Activated CD4-positive, alpha-beta T cell treated with anti-CD3 and anti-CD28 coated beads, Interleukin-2, amount 10 ng/mL, durations not matched to agents 7 days and 5 days (primary cell): ENCODE measurements around the gene PPP6R3. TPM values are rescaled to one million over a fixed set of nuclear protein-coding genes. Genes with fewer than 3 reads are reported as not detected.

Experiments
- CTCF ChIA-PET: fragments of 350-600 bp; sonication (Branson Sonifier 250); formaldehyde crosslinking; loops from one replicate; lab custom pipeline; 2021; ENCODE audit warnings: antibody characterized with exemption; lab: Charles Lee
- POLR2A ChIA-PET: fragments of 350-600 bp; sonication (Branson Sonifier 250); formaldehyde crosslinking; loops from one replicate; lab custom pipeline; 2021; ENCODE audit warnings: antibody characterized with exemption; lab: Charles Lee
- DNase-seq: peaks from one replicate; pipeline ENCODE4 v3.0.0-alpha.2; 2020
- H3K27ac Mint-ChIP-seq: one replicate; pipeline ENCODE4 v1.8.0; 2021; ENCODE audit warnings: mild to moderate bottlenecking, moderate library complexity, mixed read lengths
- H3K27me3 Mint-ChIP-seq: one replicate; pipeline ENCODE4 v1.8.0; 2021; ENCODE audit warnings: mixed read lengths
- H3K36me3 Mint-ChIP-seq: one replicate; pipeline ENCODE4 v1.8.0; 2021; ENCODE audit warnings: low read depth, mixed read lengths
- H3K4me1 Mint-ChIP-seq: one replicate; pipeline ENCODE4 v1.8.0; 2021; ENCODE audit warnings: mixed read lengths
- H3K4me3 Mint-ChIP-seq: one replicate; pipeline ENCODE4 v1.8.0; 2021; ENCODE audit warnings: mild to moderate bottlenecking, moderate library complexity, mixed read lengths
- H3K9me3 Mint-ChIP-seq: one replicate; pipeline ENCODE4 v1.8.0; 2021; ENCODE audit warnings: mixed read lengths
- total RNA-seq, 2 experiments: library from RNA; stranded (reverse); gene quantifications; one replicate each; pipeline ENCODE4 v1.2.3, GENCODE V29; 2021

PPP6R3 gene
- total RNA-seq, 2 experiments from 2014 or later: 114 to 124 TPM

- Mint-ChIP-seq H3K4me1 (no peaks in the 10 kb centered on the region), H3K27ac (peak overlapping the region; percentile 21), H3K27me3 (no peaks in the 10 kb centered on the region), H3K9me3 (no peaks in the 10 kb centered on the region), H3K4me3 (no peak overlapping the region), H3K36me3 (no peaks in the 10 kb centered on the region)
- ChIA-PET POLR2A (no interaction called here), CTCF (interaction anchor here (0.5 kb wide), 1 partner anchor 1789 kb away, joined by 4 read pairs; no protein-coding TSS in a partner anchor)
- DNase-seq: no peak
Observed at GRCh38 chr11:68661697-68662603, 201.4 kb downstream of the PPP6R3 start.

GRCh38 chr11:68663482-68664010 lies 203.0 kb downstream of the PPP6R3 start:
- DNase-seq: no peak
- no peak overlapping the region for H3K27ac Mint-ChIP-seq
- no peaks in the 10 kb centered on the region for H3K4me1 Mint-ChIP-seq
- CTCF ChIA-PET: no interaction called here
- H3K4me3 Mint-ChIP-seq: no peak overlapping the region
- POLR2A ChIA-PET: no interaction called here
- no peaks in the 10 kb centered on the region for H3K36me3 Mint-ChIP-seq
- H3K9me3 Mint-ChIP-seq: no peaks in the 10 kb centered on the region
- H3K27me3 Mint-ChIP-seq: no peaks in the 10 kb centered on the region

- H3K9me3 Mint-ChIP-seq: no peaks in the 10 kb centered on the region
- CTCF ChIA-PET: no interaction called here
- no peak overlapping the region for H3K27ac Mint-ChIP-seq
- H3K4me3 Mint-ChIP-seq: no peak overlapping the region
- POLR2A ChIA-PET: no interaction called here
- H3K36me3 Mint-ChIP-seq: no peaks in the 10 kb centered on the region
- H3K27me3 Mint-ChIP-seq: no peaks in the 10 kb centered on the region
- no peak for DNase-seq
- H3K4me1 Mint-ChIP-seq: no peaks in the 10 kb centered on the region
Observed at GRCh38 chr11:68664141-68664540, 203.6 kb downstream of the PPP6R3 start.

- Mint-ChIP-seq H3K9me3 (no peaks in the 10 kb centered on the region), H3K27ac (no peak overlapping the region), H3K4me1 (no peaks in the 10 kb centered on the region), H3K27me3 (no peaks in the 10 kb centered on the region), H3K36me3 (no peaks in the 10 kb centered on the region), H3K4me3 (no peak overlapping the region)
- CTCF ChIA-PET: no interaction called here
- POLR2A ChIA-PET: no interaction called here
- DNase-seq: no peak
Observed at GRCh38 chr11:68664906-68665305, 204.4 kb downstream of the PPP6R3 start.

Other genes with a start within 250 kb of the PPP6R3 start
- 10 to 100 TPM; 28.1 to 28.5 TPM for gene KMT5B, start 247.5 kb upstream of the PPP6R3 start, total RNA-seq
- 10 to 100 TPM; 20.0 to 25.2 TPM for gene C11orf24, start 188.8 kb upstream of the PPP6R3 start, total RNA-seq
- gene LRP5, start 148.2 kb upstream of the PPP6R3 start, total RNA-seq: 10 to 100 TPM; 32.2 to 32.7 TPM
- gene GAL, start 223.8 kb downstream of the PPP6R3 start, total RNA-seq: not detected